DOHH2 (cell line): ENCODE results near the gene CFAP57.

Experiments used
- CTCF ChIP-seq: fragments of 200-600 bp; sonication (generic); IDR thresholded peaks from one replicate; pipeline ENCODE4 v1.5.1; 2014; ENCODE audit warnings: antibody characterized with exemption, mild to moderate bottlenecking, low read depth, low read length; ENCODE audit not compliant: poor library complexity, severe bottlenecking
- EZH2phosphoT487 ChIP-seq: fragments of 200-600 bp; sonication (generic); IDR thresholded peaks from 2 replicates; pipeline ENCODE4 v1.6.1; 2017; ENCODE audit warnings: borderline replicate concordance, mild to moderate bottlenecking, antibody characterized with exemption, low read length, moderate library complexity, mixed read lengths

- TF ChIP-seq CTCF, result no peak
- TF ChIP-seq EZH2phosphoT487, result no peak
Observed at GRCh38 chr1:43292216-43292615, 120.1 kb downstream of the CFAP57 start.
